Mesodermal cell (in vitro differentiated cells): ENCODE measurements around the gene NFKBIE.
A peak's percentile ranks its signal among the peaks of the same experiment; 100 is the strongest.

ENCODE experiments used
- H3K27ac ChIP-seq: 2 replicates; pipeline ENCODE4 v1.7.0; 2013; ENCODE audit warnings: mild to moderate bottlenecking, low read depth, low read length, moderate library complexity; ENCODE audit not compliant: severe bottlenecking
- H3K36me3 ChIP-seq: 2 replicates; pipeline ENCODE4 v1.7.1; 2013; ENCODE audit warnings: mild to moderate bottlenecking, low read length, moderate library complexity; ENCODE audit not compliant: control insufficient read depth, insufficient read depth
- H3K4me1 ChIP-seq: one replicate; pipeline ENCODE4 v1.7.1; 2013; ENCODE audit warnings: mild to moderate bottlenecking, low read length; ENCODE audit not compliant: insufficient read depth, control insufficient read depth, poor library complexity, severe bottlenecking
- H3K4me3 ChIP-seq: 2 replicates; pipeline ENCODE4 v1.7.0; 2013; ENCODE audit warnings: low read length, control low read depth, mild to moderate bottlenecking; ENCODE audit not compliant: insufficient read depth, poor library complexity, severe bottlenecking; ENCODE audit errors: extremely low read depth
- H3K9me3 ChIP-seq: 2 replicates; pipeline ENCODE4 v1.7.1; 2013; ENCODE audit warnings: mild to moderate bottlenecking, low read length, moderate library complexity; ENCODE audit not compliant: control insufficient read depth
- WGBS, 2 experiments: methylation state at CpG; one replicate each; pipeline ENCODE4 v1.1.5; 2013; ENCODE audit warnings: missing lambda C conversion rate in 2 of 2; ENCODE audit not compliant: insufficient coverage in 2 of 2; 5-methylcytosine and 5-hydroxymethylcytosine counted together

NFKBIE gene

DNA sequence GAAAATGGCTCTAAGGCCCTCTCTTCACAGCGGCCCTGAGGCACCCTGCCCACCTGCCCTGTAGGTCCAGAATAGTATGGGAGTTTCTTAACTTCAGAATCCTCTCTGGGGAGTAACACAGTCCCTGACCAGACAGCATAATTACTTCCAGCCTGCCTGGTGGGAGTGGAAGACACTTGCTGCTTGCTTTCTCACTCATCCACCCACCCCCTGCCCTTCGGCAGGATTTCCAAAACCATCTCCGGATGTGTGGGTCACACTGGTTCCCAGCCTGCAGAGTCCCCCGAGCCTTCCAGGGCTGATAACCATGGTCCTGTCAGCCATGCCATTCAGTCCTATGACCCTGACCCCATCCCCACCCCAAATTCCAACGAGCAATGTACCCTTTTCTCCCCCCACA is 36.5 kb downstream of the NFKBIE start:
- Histone ChIP-seq H3K9me3 (no peaks in the 10 kb centered on the region), H3K4me3 (no peak overlapping the region), H3K36me3 (peaks cover 17% of the 10 kb centered on the region), H3K4me1 (peaks cover 20% of the 10 kb centered on the region), H3K27ac (no peak overlapping the region)
- WGBS, 2 experiments, result 69 to 94% methylated on average over 3 to 5 of the region's 5 CpGs

- no peak overlapping the region for H3K4me3 ChIP-seq
- no peaks in the 10 kb centered on the region for H3K9me3 ChIP-seq
- peaks cover 20% of the 10 kb centered on the region for H3K4me1 ChIP-seq
- H3K27ac ChIP-seq, result no peak overlapping the region
- WGBS, 2 experiments, result 93 to 94% methylated on average over 6 to 7 of the region's 7 CpGs
- H3K36me3 ChIP-seq, result peaks cover 17% of the 10 kb centered on the region
Observed at GRCh38 chr6:44228433-44228832, 36.9 kb downstream of the NFKBIE start.

GRCh38 chr6:44228031-44228430 is 37.3 kb downstream of the NFKBIE start:
- peaks cover 17% of the 10 kb centered on the region for H3K36me3 ChIP-seq
- H3K4me3 ChIP-seq, result no peak overlapping the region
- peaks cover 18% of the 10 kb centered on the region for H3K4me1 ChIP-seq
- 44 to 76% methylated on average over 1 to 5 of the region's 6 CpGs for WGBS, 2 experiments
- H3K9me3 ChIP-seq, result no peaks in the 10 kb centered on the region
- no peak overlapping the region for H3K27ac ChIP-seq

GRCh38 chr6:44227148-44227793 is 38.1 kb downstream of the NFKBIE start:
- Histone ChIP-seq H3K27ac (no peak overlapping the region), H3K36me3 (peaks cover 16% of the 10 kb centered on the region), H3K4me1 (peaks cover 20% of the 10 kb centered on the region), H3K9me3 (no peaks in the 10 kb centered on the region), H3K4me3 (no peak overlapping the region)
- 94 to 96% methylated on average over 6 of the region's 7 CpGs for WGBS, 2 experiments

GRCh38 chr6:44226368-44227147 is 38.8 kb downstream of the NFKBIE start:
- H3K27ac ChIP-seq, result no peak overlapping the region
- 64 to 77% methylated on average over 6 to 8 of the region's 15 CpGs for WGBS, 2 experiments

DNA sequence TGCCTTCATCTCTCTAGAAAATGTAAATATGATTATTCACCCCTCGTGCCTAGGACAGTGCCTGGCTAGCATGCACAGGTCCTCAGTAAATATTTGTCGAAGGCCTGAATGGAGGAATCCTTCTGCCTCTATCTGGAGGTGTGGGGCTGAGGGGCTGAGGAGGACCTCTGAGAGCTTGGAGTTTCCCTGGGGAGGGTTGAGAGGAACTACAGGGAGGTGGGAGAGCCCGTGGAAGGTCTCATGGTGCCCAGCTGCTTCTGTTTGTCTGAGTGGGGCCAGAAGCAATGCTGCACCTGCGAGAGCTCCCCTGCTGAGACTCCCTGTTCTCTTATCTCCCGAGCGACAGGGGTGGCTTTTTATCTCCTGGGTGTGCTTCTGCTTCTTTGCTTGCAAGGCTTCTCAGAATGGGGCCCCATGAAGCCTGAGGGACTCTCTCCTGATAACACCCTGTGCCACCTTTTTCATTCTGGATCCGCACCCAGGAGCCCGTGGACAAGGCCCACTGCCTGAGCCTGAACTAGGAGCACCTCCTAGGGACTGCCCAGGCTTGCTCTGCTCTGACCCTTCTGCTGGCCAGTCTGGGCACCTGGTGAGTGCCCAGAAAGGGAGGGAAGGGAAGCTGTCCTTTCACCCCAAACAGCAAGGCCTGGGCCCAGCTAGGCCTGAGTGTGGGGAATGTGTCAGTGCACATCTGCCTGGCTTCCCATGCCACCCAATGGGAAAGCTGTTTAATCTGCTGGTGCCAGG is 39.6 kb downstream of the NFKBIE start:
- Histone ChIP-seq H3K4me1 (peaks cover 25% of the 10 kb centered on the region), H3K27ac (no peak overlapping the region), H3K4me3 (no peak overlapping the region), H3K36me3 (peaks cover 12% of the 10 kb centered on the region), H3K9me3 (no peaks in the 10 kb centered on the region)
- WGBS, 2 experiments, result 83 to 89% methylated on average over 6 to 7 of the region's 8 CpGs

More at GRCh38 chr6:44226368-44227147, 38.8 kb downstream of the NFKBIE start:
- Histone ChIP-seq H3K4me1 (peaks cover 25% of the 10 kb centered on the region), H3K36me3 (peaks cover 12% of the 10 kb centered on the region), H3K9me3 (no peaks in the 10 kb centered on the region), H3K4me3 (no peak overlapping the region)

DNA sequence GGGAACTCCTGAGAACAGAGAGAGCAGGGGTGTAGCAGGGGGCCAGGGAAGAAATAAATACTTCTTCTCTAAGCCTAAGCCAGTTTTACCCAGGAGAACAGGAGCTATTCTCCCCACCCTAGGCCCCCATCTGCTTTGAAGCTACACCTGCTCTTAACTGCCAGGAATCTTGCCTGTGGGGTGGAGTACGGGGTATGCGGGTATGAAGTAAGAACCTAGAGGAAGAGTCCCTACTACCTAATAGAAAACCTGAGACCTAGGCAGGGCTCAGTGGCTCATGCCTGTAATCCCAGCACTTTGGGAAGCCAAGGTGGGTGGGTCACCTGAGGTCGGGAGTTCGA is 40.4 kb downstream of the NFKBIE start:
- Histone ChIP-seq H3K4me1 (peaks cover 25% of the 10 kb centered on the region), H3K4me3 (no peak overlapping the region), H3K9me3 (no peaks in the 10 kb centered on the region), H3K36me3 (peaks cover 9% of the 10 kb centered on the region), H3K27ac (no peak overlapping the region)
- WGBS, 2 experiments, result 86% methylated on average over 2 of the region's 4 CpGs; no CpG with 5 or more reads in 1 of the 2 experiments

DNA sequence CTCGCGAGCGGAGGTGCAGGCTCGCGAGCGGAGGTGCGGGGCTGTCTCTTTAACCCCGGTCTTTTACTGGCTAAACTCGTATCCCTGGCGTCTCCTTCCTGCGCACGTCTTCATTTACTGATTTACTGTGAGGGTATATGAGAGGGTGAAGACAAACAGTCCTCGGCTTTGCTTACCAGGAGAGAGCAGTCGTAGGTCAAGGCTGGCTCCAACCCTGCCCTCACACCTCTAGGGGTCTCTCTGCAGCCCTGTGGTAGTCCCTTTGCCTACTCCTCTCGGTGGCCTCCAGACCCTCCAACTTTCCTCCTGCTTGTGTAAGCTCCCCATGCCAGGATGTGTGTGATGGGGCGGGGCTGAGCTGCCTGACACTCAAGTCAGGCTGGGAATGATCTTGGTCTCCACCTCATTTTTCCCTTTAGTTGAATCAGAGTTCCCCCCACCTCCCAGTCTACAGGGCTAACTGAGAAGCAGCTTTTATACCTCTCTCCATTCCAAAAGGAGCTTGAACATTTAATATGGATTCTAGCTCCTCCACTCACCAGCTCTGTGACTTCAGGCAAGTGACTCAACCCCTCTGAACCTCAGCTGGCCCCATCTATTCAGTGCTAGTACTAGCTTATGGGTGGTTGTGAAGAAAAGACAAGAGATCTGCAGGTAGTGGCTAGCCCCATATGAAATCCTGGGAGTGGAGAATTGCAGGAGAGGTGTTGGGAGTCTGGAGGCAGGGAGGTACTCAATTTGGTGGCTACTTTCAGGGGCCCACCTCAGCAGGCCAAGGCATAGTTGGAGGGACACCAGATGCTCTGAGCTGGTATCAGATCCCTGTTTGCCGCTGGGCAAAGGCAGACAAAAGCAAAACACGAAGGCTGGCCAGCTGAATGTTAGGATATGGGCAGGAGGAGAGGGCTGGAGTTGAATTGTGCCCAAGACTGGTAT is 41.1 kb downstream of the NFKBIE start:
- H3K4me1 ChIP-seq, result peaks cover 25% of the 10 kb centered on the region
- peaks cover 3% of the 10 kb centered on the region for H3K36me3 ChIP-seq
- no peaks in the 10 kb centered on the region for H3K9me3 ChIP-seq
- H3K4me3 ChIP-seq, result peak overlapping the region; percentile 44
- WGBS, 2 experiments, result 18 to 29% methylated on average over 5 to 9 of the region's 18 CpGs
- no peak overlapping the region for H3K27ac ChIP-seq

- Histone ChIP-seq H3K4me1 (peaks cover 31% of the 10 kb centered on the region), H3K36me3 (no peaks in the 10 kb centered on the region), H3K9me3 (no peaks in the 10 kb centered on the region), H3K4me3 (peak within 1 kb of the TSS; percentile 44), H3K27ac (no peak within 1 kb of the TSS)
- WGBS, 2 experiments, result 0% methylated on average over 49 to 63 of the region's 73 CpGs
Observed at GRCh38 chr6:44223319-44224028, 41.9 kb downstream of the NFKBIE start, which contains the start of gene SLC29A1. Gene SLC29A1, plus strand, starts transcription at chr6:44223595. Its CDS starts 3,719 bp downstream, at chr6:44227314.
